Measurements from ENCODE around the gene PTPRC.

PTPRC gene

GRCh38 chr1:198778049-198778448 lies 139.2 kb downstream of the PTPRC start:
- TF ChIP-seq CTCF (IDR thresholded peaks at IDR 0.05; ENCODE audit: low read depth, low read length) = no peak
- DNase-seq (ENCODE audit: low read depth in 2 of 2) = peak in 1 of 2 donors; percentile 61
- H3K4me3 ChIP-seq (replicated peaks in 1 of 2; ENCODE audit: low read depth in 2 of 2, low read length in 2 of 2) = no peak overlapping the region

- TF ChIP-seq CTCF (IDR thresholded peaks at IDR 0.05; ENCODE audit: low read depth, low read length) = no peak
- H3K4me3 ChIP-seq (replicated peaks in 1 of 2; ENCODE audit: low read depth in 2 of 2, low read length in 2 of 2) = no peak overlapping the region
- peak in 1 of 2 donors; percentile 40 for DNase-seq (ENCODE audit: low read depth in 2 of 2)
Measured at GRCh38 chr1:198780376-198780775, 141.5 kb downstream of the PTPRC start.

- H3K4me3 ChIP-seq (replicated peaks in 1 of 2; ENCODE audit: low read depth in 2 of 2, low read length in 2 of 2) = no peak overlapping the region
- TF ChIP-seq CTCF (IDR thresholded peaks at IDR 0.05; ENCODE audit: low read depth, low read length) = peak; percentile 33
- peak; percentile 20 to 61 for DNase-seq (ENCODE audit: low read depth in 2 of 2)
Measured at GRCh38 chr1:198788561-198789064, 149.8 kb downstream of the PTPRC start.

GRCh38 chr1:198793714-198794113 lies 154.9 kb downstream of the PTPRC start:
- DNase-seq (ENCODE audit: low read depth in 2 of 2) = no peak
- TF ChIP-seq CTCF (IDR thresholded peaks at IDR 0.05; ENCODE audit: low read depth, low read length) = no peak
- no peak overlapping the region for H3K4me3 ChIP-seq (replicated peaks in 1 of 2; ENCODE audit: low read depth in 2 of 2, low read length in 2 of 2)

- TF ChIP-seq CTCF (IDR thresholded peaks at IDR 0.05; ENCODE audit: low read depth, low read length) = no peak
- H3K4me3 ChIP-seq (replicated peaks in 1 of 2; ENCODE audit: low read depth in 2 of 2, low read length in 2 of 2) = no peak overlapping the region
- peak; percentile 39 to 84 for DNase-seq (ENCODE audit: low read depth in 2 of 2)
Measured at GRCh38 chr1:198794498-198794897, 155.7 kb downstream of the PTPRC start.

- no peak for DNase-seq (ENCODE audit: low read depth in 2 of 2)
- no peak for TF ChIP-seq CTCF (IDR thresholded peaks at IDR 0.05; ENCODE audit: low read depth, low read length)
- H3K4me3 ChIP-seq (replicated peaks in 1 of 2; ENCODE audit: low read depth in 2 of 2, low read length in 2 of 2) = no peak overlapping the region
Measured at GRCh38 chr1:198797656-198798055, 158.8 kb downstream of the PTPRC start.

GRCh38 chr1:198798923-198799386 lies 160.1 kb downstream of the PTPRC start:
- no peak for TF ChIP-seq CTCF (IDR thresholded peaks at IDR 0.05; ENCODE audit: low read depth, low read length)
- no peak overlapping the region for H3K4me3 ChIP-seq (replicated peaks in 1 of 2; ENCODE audit: low read depth in 2 of 2, low read length in 2 of 2)
- no peak for DNase-seq (ENCODE audit: low read depth in 2 of 2)

Measured in cardiac fibroblast (primary cell).